HEK293 (cell line): ENCODE measurements around the gene USF1.

Source experiments
- CTCF ChIA-PET: fragments of 350-600 bp; formaldehyde crosslinking; extraction: SDS; loops from one replicate; lab custom pipeline; 2021; ENCODE audit warnings: antibody characterized with exemption; lab: Yijun Ruan, JAX
- POLR2A ChIA-PET: fragments of 300-600 bp; formaldehyde crosslinking; extraction: SDS; loops from one replicate; lab custom pipeline; 2020; ENCODE audit warnings: antibody characterized with exemption, inconsistent platforms; lab: Yijun Ruan, JAX
- H3K27ac ChIP-seq: fragments of 200-500 bp; sonication (Bioruptor generic); 2 replicates; pipeline ENCODE4 v1.5.1; 2014; ENCODE audit warnings: low read depth, low read length, control low read depth, inconsistent platforms; ENCODE audit errors: extremely low read depth
- H3K36me3 ChIP-seq, 2 experiments: fragments of 200-500 bp in 1 of 2; sonication (Bioruptor generic) in 1 of 2; 1 replicate in 1 of 2; 2 replicates in 1 of 2; pipeline ENCODE4 v1.5.1; 2014 to 2017; ENCODE audit warnings: inconsistent platforms in 2 of 2, low read length in 2 of 2; ENCODE audit not compliant: control insufficient read depth in 2 of 2, insufficient read depth in 1 of 2
- H3K4me1 ChIP-seq: fragments of 200-500 bp; sonication (Bioruptor generic); 2 replicates; pipeline ENCODE4 v1.5.1; 2014; ENCODE audit warnings: mild to moderate bottlenecking, low read length, inconsistent platforms; ENCODE audit not compliant: control insufficient read depth, insufficient read depth
- H3K4me3 ChIP-seq: 2 replicates; pipeline ENCODE4 v1.5.1; 2011; ENCODE audit warnings: low read depth, mild to moderate bottlenecking, control low read depth, low read length, moderate library complexity
- H3K9me3 ChIP-seq: fragments of 200-500 bp; sonication (Bioruptor generic); 2 replicates; pipeline ENCODE4 v1.5.1; 2014; ENCODE audit warnings: low read depth, low read length, inconsistent platforms; ENCODE audit not compliant: control insufficient read depth, insufficient read depth
- GLIS1 ChIP-seq: fragments of 450-650 bp; formaldehyde crosslinking; IDR thresholded peaks from 2 replicates; pipeline ENCODE4 v1.5.1; 2016; ENCODE audit warnings: missing biosample characterization, missing genetic modification characterization
- ZBTB44 ChIP-seq: fragments of 450-650 bp; IDR thresholded peaks from 2 replicates; pipeline ENCODE4 v1.5.1; 2018; ENCODE audit warnings: missing biosample characterization, mild to moderate bottlenecking, missing genetic modification characterization
- ZNF112 ChIP-seq: fragments of 450-650 bp; formaldehyde crosslinking; IDR thresholded peaks from 2 replicates; pipeline ENCODE4 v1.5.0; 2017; ENCODE audit warnings: missing biosample characterization, missing genetic modification characterization
- ZNF148 ChIP-seq: fragments of 450-650 bp; formaldehyde crosslinking; IDR thresholded peaks from 2 replicates; pipeline ENCODE4 v1.5.0; 2017; ENCODE audit warnings: missing biosample characterization, missing genetic modification characterization, borderline replicate concordance
- ZNF174 ChIP-seq: fragments of 450-650 bp; formaldehyde crosslinking; IDR thresholded peaks from 2 replicates; pipeline ENCODE4 v1.5.0; 2017; ENCODE audit warnings: missing biosample characterization, mild to moderate bottlenecking, missing genetic modification characterization
- ZNF2 ChIP-seq: fragments of 450-650 bp; formaldehyde crosslinking; IDR thresholded peaks from 2 replicates; pipeline ENCODE4 v1.5.1; 2016; ENCODE audit warnings: missing biosample characterization, missing genetic modification characterization
- ZNF274 ChIP-seq, 2 experiments: fragments of 200-500 bp in 1 of 2; fragments of 450-650 bp in 1 of 2; sonication (Bioruptor generic) in 1 of 2; formaldehyde crosslinking in 1 of 2; IDR thresholded peaks; 2 replicates each; pipeline versions ENCODE4 v1.5.1 to v1.6.1; 2014 to 2016; ENCODE audit warnings: borderline replicate concordance in 1 of 2, inconsistent platforms in 1 of 2, low read length in 1 of 2, missing biosample characterization in 1 of 2, missing genetic modification characterization in 1 of 2
- ZNF335 ChIP-seq: fragments of 450-650 bp; formaldehyde crosslinking; conservative IDR thresholded peaks from 2 replicates; pipeline ENCODE4 v1.5.1; 2016; ENCODE audit warnings: missing biosample characterization, missing genetic modification characterization
- ZNF473 ChIP-seq: fragments of 450-650 bp; formaldehyde crosslinking; IDR thresholded peaks from 2 replicates; pipeline ENCODE4 v1.5.1; 2017; ENCODE audit warnings: missing biosample characterization, missing genetic modification characterization
- ZNF510 ChIP-seq: fragments of 450-650 bp; formaldehyde crosslinking; IDR thresholded peaks from 2 replicates; pipeline ENCODE4 v1.5.1; 2018; ENCODE audit warnings: mild to moderate bottlenecking, missing genetic modification characterization, missing biosample characterization; ENCODE audit not compliant: insufficient replicate concordance
- ZNF529 ChIP-seq: fragments of 450-650 bp; formaldehyde crosslinking; IDR thresholded peaks from 2 replicates; pipeline ENCODE4 v1.5.1; 2017; ENCODE audit warnings: missing genetic modification characterization, missing biosample characterization; ENCODE audit not compliant: insufficient replicate concordance
- ZNF530 ChIP-seq: fragments of 450-650 bp; formaldehyde crosslinking; IDR thresholded peaks from 2 replicates; pipeline ENCODE4 v1.5.1; 2016; ENCODE audit warnings: low read depth, missing biosample characterization, missing genetic modification characterization
- ZNF555 ChIP-seq: fragments of 450-650 bp; formaldehyde crosslinking; conservative IDR thresholded peaks from 2 replicates; pipeline ENCODE4 v1.5.1; 2017; ENCODE audit warnings: missing biosample characterization, mild to moderate bottlenecking, missing genetic modification characterization, inconsistent platforms
- ZNF585B ChIP-seq: fragments of 450-650 bp; formaldehyde crosslinking; IDR thresholded peaks from 2 replicates; pipeline ENCODE4 v1.5.1; 2016; ENCODE audit warnings: missing biosample characterization, missing genetic modification characterization
- ZNF747 ChIP-seq: fragments of 450-650 bp; formaldehyde crosslinking; IDR thresholded peaks from 2 replicates; pipeline ENCODE4 v1.5.1; 2016; ENCODE audit warnings: missing biosample characterization, missing genetic modification characterization
- ZNF76 ChIP-seq: fragments of 450-650 bp; formaldehyde crosslinking; IDR thresholded peaks from 2 replicates; pipeline ENCODE4; 2016; ENCODE audit warnings: low read depth, missing biosample characterization, missing genetic modification characterization, borderline replicate concordance
- ZNF776 ChIP-seq: fragments of 450-650 bp; formaldehyde crosslinking; IDR thresholded peaks from 2 replicates; pipeline ENCODE4 v1.5.0; 2017; ENCODE audit warnings: missing biosample characterization, missing genetic modification characterization, borderline replicate concordance
- ZNF777 ChIP-seq: fragments of 450-650 bp; formaldehyde crosslinking; IDR thresholded peaks from 2 replicates; pipeline ENCODE4 v1.5.1; 2017; ENCODE audit warnings: missing biosample characterization, missing genetic modification characterization, borderline replicate concordance
- ZSCAN4 ChIP-seq: fragments of 450-650 bp; formaldehyde crosslinking; IDR thresholded peaks from 2 replicates; pipeline ENCODE4 v1.5.1; 2017; ENCODE audit warnings: missing biosample characterization, missing genetic modification characterization

USF1 gene

GRCh38 chr1:161090617-161091016 lies 44.8 kb upstream of the USF1 start:
- ChIA-PET POLR2A (interaction anchor here (0.6 kb wide), 1 partner anchor 64 kb away, joined by 8 read pairs; no protein-coding TSS in a partner anchor), CTCF (no interaction called here)
- no peaks in the 10 kb centered on the region for H3K9me3 ChIP-seq
- H3K27ac ChIP-seq = no peak overlapping the region
- no peaks in the 10 kb centered on the region for H3K36me3 ChIP-seq
- H3K4me3 ChIP-seq = no peak overlapping the region
- H3K4me1 ChIP-seq = no peaks in the 10 kb centered on the region
- TF ChIP-seq ZNF747 = no peak
- TF ChIP-seq ZNF148 (tag by site-specific recombination) = no peak
- TF ChIP-seq ZNF555 (tag by site-specific recombination) = no peak
- TF ChIP-seq ZNF274 (IDR thresholded peaks at IDR 0.05; ENCODE audit: low read length) = no peak
- TF ChIP-seq ZNF274 (tag by site-specific recombination; IDR thresholded peaks at IDR 0.05; ENCODE audit: borderline replicate concordance) = no peak
- no peak for TF ChIP-seq ZNF335 (tag by site-specific recombination)
- no peak for TF ChIP-seq ZNF585B (tag by site-specific recombination)

GRCh38 chr1:161089938-161090337 lies 44.2 kb upstream of the USF1 start:
- H3K4me1 ChIP-seq = no peaks in the 10 kb centered on the region
- POLR2A ChIA-PET = no interaction called here
- H3K36me3 ChIP-seq = no peaks in the 10 kb centered on the region
- H3K9me3 ChIP-seq = no peaks in the 10 kb centered on the region
- no peak for TF ChIP-seq ZBTB44 (tag by site-specific recombination)
- TF ChIP-seq ZNF529 (tag by site-specific recombination) = no peak
- no peak for TF ChIP-seq ZNF2 (tag by site-specific recombination)
- TF ChIP-seq ZNF777 (tag by site-specific recombination) = no peak
- TF ChIP-seq ZNF776 (tag by site-specific recombination) = no peak
- TF ChIP-seq ZNF174 (tag by site-specific recombination) = no peak
- TF ChIP-seq ZNF112 = no peak
- TF ChIP-seq ZNF530 = no peak
- TF ChIP-seq ZSCAN4 (tag by site-specific recombination) = no peak
- TF ChIP-seq ZNF510 (tag by site-specific recombination) = no peak
- TF ChIP-seq ZNF76 (tag by site-specific recombination) = no peak
- no peak for TF ChIP-seq GLIS1
- TF ChIP-seq ZNF473 = no peak
- H3K4me3 ChIP-seq = no peak overlapping the region
- CTCF ChIA-PET = interaction anchor here (1.4 kb wide), 1 partner anchor 9 kb away, joined by 4 read pairs; no protein-coding TSS in a partner anchor
- no peak overlapping the region for H3K27ac ChIP-seq
